ENCODE data around the gene UBE3B.
"Not testable (repeated sequence)": the region's sequence is repeated elsewhere in the genome, so short reads cannot be mapped to it uniquely, and the experiment has no call there.

Gene UBE3B

GRCh38 chr12:109477185-109477962 is at the start of gene UBE3B, which contains the start of gene KCTD10:
UBE3B (plus strand) TSS chr12:109477634; CDS start chr12:109483552, 5,918 bp downstream.
KCTD10 (minus strand) TSS chr12:109477300; CDS start chr12:109477262, 38 bp downstream.
- peaks cover 25 to 26% of the 10 kb centered on the region in 2 experiments for H3K4me1 ChIP-seq (ENCODE audit: control insufficient read depth in 1 of 2, insufficient read depth in 1 of 2, low read depth in 1 of 2, low read length in 1 of 2)
- peak within 1 kb of the TSS; percentile 64 to 85 for H3K4me3 ChIP-seq (ENCODE audit: low read depth in 1 of 2, low read length in 1 of 2)
- H3K36me3 ChIP-seq, result peaks cover 3% of the 10 kb centered on the region
- H3K27ac ChIP-seq, result peak within 1 kb of the TSS; percentile 93
- no peak for TF ChIP-seq CTCF (IDR thresholded peaks at IDR 0.05)
- H3K9me3 ChIP-seq, result no peaks in the 10 kb centered on the region
- H3K27me3 ChIP-seq, result no peaks in the 10 kb centered on the region

GRCh38 chr12:109428037-109428629 is 49.3 kb upstream of the UBE3B start:
- H3K27ac ChIP-seq, result no peak overlapping the region
- H3K27me3 ChIP-seq, result peaks cover 4% of the 10 kb centered on the region
- TF ChIP-seq CTCF (IDR thresholded peaks at IDR 0.05), result peak; percentile 79
- no peaks in the 10 kb centered on the region for H3K36me3 ChIP-seq
- H3K4me1 ChIP-seq (ENCODE audit: control insufficient read depth in 1 of 2, insufficient read depth in 1 of 2, low read depth in 1 of 2, low read length in 1 of 2), result no peaks in the 10 kb centered on the region
- H3K9me3 ChIP-seq, result no peaks in the 10 kb centered on the region
- H3K4me3 ChIP-seq (ENCODE audit: low read depth in 1 of 2, low read length in 1 of 2), result no peak overlapping the region

- H3K36me3 ChIP-seq; H3K27ac ChIP-seq; H3K27me3 ChIP-seq; H3K4me1 ChIP-seq (ENCODE audit: control insufficient read depth in 1 of 2, insufficient read depth in 1 of 2, low read depth in 1 of 2, low read length in 1 of 2); H3K9me3 ChIP-seq; H3K4me3 ChIP-seq (ENCODE audit: low read depth in 1 of 2, low read length in 1 of 2): not testable (repeated sequence)
Observed at GRCh38 chr12:109428804-109429203, 48.6 kb upstream of the UBE3B start.

GRCh38 chr12:109430244-109430643 is 47.2 kb upstream of the UBE3B start:
- Histone ChIP-seq H3K4me1 (ENCODE audit: control insufficient read depth in 1 of 2, insufficient read depth in 1 of 2, low read depth in 1 of 2, low read length in 1 of 2) (no peaks in the 10 kb centered on the region), H3K27ac (no peak overlapping the region), H3K9me3 (no peaks in the 10 kb centered on the region), H3K27me3 (no peaks in the 10 kb centered on the region), H3K4me3 (ENCODE audit: low read depth in 1 of 2, low read length in 1 of 2) (no peak overlapping the region), H3K36me3 (no peaks in the 10 kb centered on the region)
- no peak for TF ChIP-seq CTCF (IDR thresholded peaks at IDR 0.05)

GRCh38 chr12:109432431-109432830 is 45.0 kb upstream of the UBE3B start:
- no peak overlapping the region for H3K4me3 ChIP-seq (ENCODE audit: low read depth in 1 of 2, low read length in 1 of 2)
- no peaks in the 10 kb centered on the region for H3K36me3 ChIP-seq
- TF ChIP-seq CTCF (IDR thresholded peaks at IDR 0.05), result no peak
- H3K9me3 ChIP-seq, result no peaks in the 10 kb centered on the region
- H3K27ac ChIP-seq, result no peak overlapping the region
- H3K4me1 ChIP-seq (ENCODE audit: control insufficient read depth in 1 of 2, insufficient read depth in 1 of 2, low read depth in 1 of 2, low read length in 1 of 2), result no peaks in the 10 kb centered on the region
- H3K27me3 ChIP-seq, result no peaks in the 10 kb centered on the region

GRCh38 chr12:109432842-109433304 is 44.6 kb upstream of the UBE3B start:
- Histone ChIP-seq H3K4me1 (ENCODE audit: control insufficient read depth in 1 of 2, insufficient read depth in 1 of 2, low read depth in 1 of 2, low read length in 1 of 2) (no peaks in the 10 kb centered on the region), H3K27ac (no peak overlapping the region), H3K36me3 (no peaks in the 10 kb centered on the region), H3K27me3 (no peaks in the 10 kb centered on the region), H3K9me3 (no peaks in the 10 kb centered on the region), H3K4me3 (ENCODE audit: low read depth in 1 of 2, low read length in 1 of 2) (no peak overlapping the region)
- TF ChIP-seq CTCF (IDR thresholded peaks at IDR 0.05), result peak; percentile 35

Measured in neutrophil (primary cell).